ENCODE data around the gene GUK1. TPM values are rescaled to one million over a fixed set of nuclear protein-coding genes. Genes with fewer than 3 reads are reported as not detected.
"Not testable (repeated sequence)": the region's sequence is repeated elsewhere in the genome, so short reads cannot be mapped to it uniquely, and the experiment has no call there.

The GUK1 gene
- polyA plus RNA-seq, 1 experiment, result 177 TPM

DNA sequence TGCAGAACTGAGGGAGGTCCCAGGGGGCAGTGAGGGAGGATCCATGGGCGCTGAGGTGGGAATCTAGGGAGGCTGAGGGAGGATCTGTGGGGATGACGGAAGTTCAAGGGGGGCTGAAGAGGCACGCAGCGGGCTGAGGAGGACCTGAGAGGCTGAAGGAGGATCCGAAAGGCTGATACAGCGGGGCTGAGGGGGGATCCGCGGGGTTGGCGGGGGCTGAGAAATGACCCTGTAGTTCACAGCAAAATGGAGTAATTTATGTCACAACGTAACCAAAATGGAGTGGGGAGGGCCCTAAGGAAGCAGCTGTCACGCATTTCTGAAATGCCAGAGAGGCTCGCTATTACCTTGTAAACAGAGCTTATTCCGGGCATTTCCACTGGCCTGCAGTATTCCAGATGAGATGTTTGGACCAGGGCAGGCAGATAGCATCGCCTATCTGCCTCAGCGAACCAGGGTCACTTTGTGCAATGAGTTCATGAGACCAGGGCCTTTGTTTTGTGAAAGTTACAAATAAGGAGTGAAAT is 30.1 kb upstream of the GUK1 start:
- H3K27ac ChIP-seq (ENCODE audit: low read depth, low read length), result peak overlapping the region; percentile 57
- DNase-seq (ENCODE audit: low read depth, low spot score), result no peak
- H3K9me3 ChIP-seq (ENCODE audit: control insufficient read depth, insufficient read depth, low read length), result no peaks in the 10 kb centered on the region; the same call in 1 of the 2 replicates
- ChIA-PET POLR2A (interaction anchor here (0.6 to 1.6 kb wide), 2 partner anchors 30 to 105 kb away, joined by 4 to 7 read pairs; partner anchors contain the start of gene GUK1), CTCF (interaction anchor here (0.6 to 2.7 kb wide), 6 partner anchors 9 to 360 kb away, joined by 3 to 20 read pairs (median 4); partner anchors contain the start of gene IBA57)
- TF ChIP-seq, protein P1, sequence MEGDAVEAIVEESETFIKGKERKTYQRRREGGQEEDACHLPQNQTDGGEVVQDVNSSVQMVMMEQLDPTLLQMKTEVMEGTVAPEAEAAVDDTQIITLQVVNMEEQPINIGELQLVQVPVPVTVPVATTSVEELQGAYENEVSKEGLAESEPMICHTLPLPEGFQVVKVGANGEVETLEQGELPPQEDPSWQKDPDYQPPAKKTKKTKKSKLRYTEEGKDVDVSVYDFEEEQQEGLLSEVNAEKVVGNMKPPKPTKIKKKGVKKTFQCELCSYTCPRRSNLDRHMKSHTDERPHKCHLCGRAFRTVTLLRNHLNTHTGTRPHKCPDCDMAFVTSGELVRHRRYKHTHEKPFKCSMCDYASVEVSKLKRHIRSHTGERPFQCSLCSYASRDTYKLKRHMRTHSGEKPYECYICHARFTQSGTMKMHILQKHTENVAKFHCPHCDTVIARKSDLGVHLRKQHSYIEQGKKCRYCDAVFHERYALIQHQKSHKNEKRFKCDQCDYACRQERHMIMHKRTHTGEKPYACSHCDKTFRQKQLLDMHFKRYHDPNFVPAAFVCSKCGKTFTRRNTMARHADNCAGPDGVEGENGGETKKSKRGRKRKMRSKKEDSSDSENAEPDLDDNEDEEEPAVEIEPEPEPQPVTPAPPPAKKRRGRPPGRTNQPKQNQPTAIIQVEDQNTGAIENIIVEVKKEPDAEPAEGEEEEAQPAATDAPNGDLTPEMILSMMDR (IDR thresholded peaks at IDR 0.05; ENCODE audit: low read depth, low read length), result no peak
- no peaks in the 10 kb centered on the region for H3K27me3 ChIP-seq (ENCODE audit: control insufficient read depth, insufficient read depth, low read length)
- peak overlapping the region; percentile 97 for H3K4me3 ChIP-seq (ENCODE audit: low read depth, low read length)

GRCh38 chr1:228110556-228110955 is 29.5 kb upstream of the GUK1 start:
- CTCF ChIA-PET, result interaction anchor here (1.1 to 2.7 kb wide), 5 partner anchors 8 to 348 kb away, joined by 3 to 20 read pairs (median 4); partner anchors contain the start of gene IBA57
- Histone ChIP-seq H3K9me3 (ENCODE audit: control insufficient read depth, insufficient read depth, low read length) (no peaks in the 10 kb centered on the region; the same call in 1 of the 2 replicates), H3K27me3 (ENCODE audit: control insufficient read depth, insufficient read depth, low read length) (no peaks in the 10 kb centered on the region), H3K27ac (ENCODE audit: low read depth, low read length) (no peak overlapping the region), H3K4me3 (ENCODE audit: low read depth, low read length) (no peak overlapping the region)
- DNase-seq (ENCODE audit: low read depth, low spot score), result no peak
- TF ChIP-seq, protein P1 (IDR thresholded peaks at IDR 0.05; ENCODE audit: low read depth, low read length), result no peak
- POLR2A ChIA-PET, result interaction anchor here (1.6 kb wide), 1 partner anchor 30 kb away, joined by 7 read pairs; the partner anchor contains the start of gene GUK1

DNA sequence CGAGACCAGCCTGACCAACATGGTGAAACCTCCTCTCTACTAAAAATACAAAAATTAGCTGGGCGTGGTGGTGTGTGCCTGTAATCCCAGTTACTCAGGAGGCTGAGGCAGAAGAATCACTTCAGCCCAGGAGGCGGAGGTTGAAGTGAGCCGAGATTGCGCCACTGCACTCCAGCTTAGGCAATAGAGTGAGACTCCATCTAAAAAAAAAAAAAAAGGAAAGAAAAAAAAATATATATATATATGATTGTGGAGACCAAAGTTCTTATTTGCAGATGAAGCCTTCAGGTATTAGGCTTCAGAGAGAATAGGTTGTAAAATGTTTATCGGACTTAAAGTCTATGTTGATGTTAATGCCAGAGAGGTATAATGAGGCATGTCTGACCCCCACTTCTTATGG is 28.8 kb upstream of the GUK1 start:
- CTCF ChIA-PET, result interaction anchor here (1.1 to 2.7 kb wide), 2 partner anchors 19 to 54 kb away, joined by 3 to 20 read pairs; partner anchors contain the start of gene IBA57
- H3K27me3 ChIP-seq (ENCODE audit: control insufficient read depth, insufficient read depth, low read length); DNase-seq (ENCODE audit: low read depth, low spot score); H3K27ac ChIP-seq (ENCODE audit: low read depth, low read length); POLR2A ChIA-PET; H3K9me3 ChIP-seq (ENCODE audit: control insufficient read depth, insufficient read depth, low read length); H3K4me3 ChIP-seq (ENCODE audit: low read depth, low read length): not testable (repeated sequence)

GRCh38 chr1:228112167-228112566 is 27.9 kb upstream of the GUK1 start:
- Histone ChIP-seq H3K27me3 (ENCODE audit: control insufficient read depth, insufficient read depth, low read length) (no peaks in the 10 kb centered on the region), H3K4me3 (ENCODE audit: low read depth, low read length) (no peak overlapping the region), H3K27ac (ENCODE audit: low read depth, low read length) (no peak overlapping the region), H3K9me3 (ENCODE audit: control insufficient read depth, insufficient read depth, low read length) (peaks cover 1% of the 10 kb centered on the region; the same call in 1 of the 2 replicates)
- no peak for DNase-seq (ENCODE audit: low read depth, low spot score)
- ChIA-PET POLR2A (no interaction called here), CTCF (interaction anchor here (1.7 kb wide), 1 partner anchor 19 kb away, joined by 8 read pairs; no protein-coding TSS in a partner anchor)
- TF ChIP-seq, protein P1 (IDR thresholded peaks at IDR 0.05; ENCODE audit: low read depth, low read length), result no peak

DNA sequence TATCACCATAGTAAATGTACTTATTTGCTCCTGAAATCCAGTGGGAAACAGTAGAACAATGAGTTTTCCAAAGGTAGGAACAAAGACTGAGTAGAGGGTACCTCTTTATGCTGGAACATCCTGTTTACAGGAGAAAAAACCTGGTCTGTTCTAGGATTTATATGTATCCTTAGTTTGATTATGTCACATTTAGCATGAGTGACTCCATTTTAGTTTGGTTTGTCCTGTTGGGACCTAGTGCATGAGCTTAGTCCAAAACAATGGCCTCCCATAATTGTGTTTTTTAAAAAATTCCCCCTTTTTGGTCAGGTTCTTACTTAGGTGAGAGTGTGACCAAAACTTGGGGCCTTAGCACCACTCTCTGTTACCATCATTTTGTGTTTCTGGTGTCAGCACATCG is 27.5 kb upstream of the GUK1 start:
- Histone ChIP-seq H3K4me3 (ENCODE audit: low read depth, low read length) (no peak overlapping the region), H3K27me3 (ENCODE audit: control insufficient read depth, insufficient read depth, low read length) (no peaks in the 10 kb centered on the region), H3K27ac (ENCODE audit: low read depth, low read length) (no peak overlapping the region), H3K9me3 (ENCODE audit: control insufficient read depth, insufficient read depth, low read length) (peaks cover 3% of the 10 kb centered on the region; the same call in 1 of the 2 replicates)
- DNase-seq (ENCODE audit: low read depth, low spot score), result no peak
- ChIA-PET POLR2A (no interaction called here), CTCF (interaction anchor here (1.7 kb wide), 1 partner anchor 18 kb away, joined by 8 read pairs; no protein-coding TSS in a partner anchor)
- TF ChIP-seq, protein P1 (IDR thresholded peaks at IDR 0.05; ENCODE audit: low read depth, low read length), result no peak
